Activated T-cell treated with anti-CD3 and anti-CD28 coated beads for 24 hours (primary cell): ENCODE data around the gene CNPY1.

Source experiments
- DNase-seq: peaks from one replicate; pipeline ENCODE4 v3.0.0-alpha.2; 2020; ENCODE audit warnings: low read depth

CNPY1 gene

GRCh38 chr7:155488483-155489127 lies 57.8 kb downstream of the CNPY1 start:
- no peak for DNase-seq

- DNase-seq: no peak
These were observed 58.6 kb downstream of the CNPY1 start for GRCh38 chr7:155487509-155488482.

- no peak for DNase-seq
These were observed 59.4 kb downstream of the CNPY1 start for GRCh38 chr7:155486783-155487508.

- DNase-seq: no peak
These were observed 61.6 kb downstream of the CNPY1 start for GRCh38 chr7:155484483-155485399.

- DNase-seq: no peak
These were observed 62.5 kb downstream of the CNPY1 start for GRCh38 chr7:155483868-155484325.

- DNase-seq: no peak
These were observed 63.1 kb downstream of the CNPY1 start for GRCh38 chr7:155483245-155483644.

GRCh38 chr7:155482511-155483183 lies 63.7 kb downstream of the CNPY1 start:
- no peak for DNase-seq

GRCh38 chr7:155481764-155482163 lies 64.6 kb downstream of the CNPY1 start:
- no peak for DNase-seq

GRCh38 chr7:155477476-155477875 lies 68.9 kb downstream of the CNPY1 start:
- no peak for DNase-seq

GRCh38 chr7:155471718-155472117 lies 74.6 kb downstream of the CNPY1 start:
- no peak for DNase-seq

GRCh38 chr7:155470686-155471638 lies 75.4 kb downstream of the CNPY1 start:
- DNase-seq: no peak

- DNase-seq: no peak
These were observed 76.2 kb downstream of the CNPY1 start for GRCh38 chr7:155470186-155470487.

GRCh38 chr7:155469311-155470185 lies 76.8 kb downstream of the CNPY1 start:
- DNase-seq: no peak

GRCh38 chr7:155468785-155469148 lies 77.6 kb downstream of the CNPY1 start:
- no peak for DNase-seq

- DNase-seq: no peak
These were observed 78.2 kb downstream of the CNPY1 start for GRCh38 chr7:155467846-155468784.

GRCh38 chr7:155466814-155467733 lies 79.3 kb downstream of the CNPY1 start:
- DNase-seq: no peak
